Neural cell (in vitro differentiated cells): ENCODE measurements around the gene INAFM1. TPM values are rescaled to one million over a fixed set of nuclear protein-coding genes. Genes with fewer than 3 reads are reported as not detected.

ENCODE experiments used
- H2AFZ ChIP-seq: fragments of 200-600, 300-800 bp; sonication (generic), shearing (Covaris generic); 2 replicates; pipeline ENCODE4 v1.6.0; 2014; ENCODE audit warnings: low read depth, mild to moderate bottlenecking, antibody characterized with exemption, low read length, moderate library complexity
- H3F3A ChIP-seq: fragments of 200-600 bp; shearing (Covaris generic); 2 replicates; pipeline ENCODE4 v1.6.1; 2016; ENCODE audit warnings: mild to moderate bottlenecking, moderate library complexity, mixed read lengths, antibody characterized with exemption, low read length; ENCODE audit not compliant: insufficient read depth, poor library complexity, severe bottlenecking
- H3K27ac ChIP-seq: fragments of 200-600, 300-800 bp; sonication (generic), shearing (Covaris generic); 2 replicates; pipeline ENCODE4 v1.5.1; 2014; ENCODE audit warnings: mild to moderate bottlenecking, low read length, moderate library complexity
- H3K27me3 ChIP-seq: fragments of 300-800, 200-600 bp; sonication (generic), shearing (Covaris generic); 2 replicates; pipeline ENCODE4 v1.6.0; 2014; ENCODE audit warnings: mild to moderate bottlenecking, low read depth, low read length, moderate library complexity; ENCODE audit not compliant: insufficient read depth
- H3K36me3 ChIP-seq: fragments of 300-800, 200-600 bp; sonication (generic), shearing (Covaris generic); 2 replicates; pipeline ENCODE4 v1.5.1; 2014; ENCODE audit warnings: mild to moderate bottlenecking, antibody characterized with exemption, low read length, moderate library complexity; ENCODE audit not compliant: insufficient read depth
- H3K4me2 ChIP-seq: fragments of 300-800, 200-600 bp; sonication (generic), shearing (Covaris generic); 2 replicates; pipeline ENCODE4 v1.6.0; 2014; ENCODE audit warnings: mild to moderate bottlenecking, low read length
- H3K4me3 ChIP-seq: fragments of 300-800, 200-600 bp; sonication (generic), shearing (Covaris generic); 2 replicates; pipeline ENCODE4 v1.5.1; 2014; ENCODE audit warnings: mild to moderate bottlenecking, low read length, moderate library complexity
- H3K79me2 ChIP-seq: fragments of 200-600 bp; shearing (Covaris generic); replicated peaks from 2 replicates; pipeline ENCODE4 v1.6.0; 2014; ENCODE audit warnings: mild to moderate bottlenecking, low read length, moderate library complexity; ENCODE audit not compliant: insufficient read depth
- H3K9ac ChIP-seq: fragments of 300-800, 200-600 bp; sonication (generic), shearing (Covaris generic); 2 replicates; pipeline ENCODE4 v1.6.1; 2016; ENCODE audit warnings: mild to moderate bottlenecking, low read length, mixed read lengths
- H3K9me2 ChIP-seq: fragments of 200-600 bp; shearing (Covaris generic); 2 replicates; pipeline ENCODE4 v1.6.1; 2016; ENCODE audit warnings: mild to moderate bottlenecking, low read length, mixed read lengths; ENCODE audit not compliant: insufficient read depth
- H3K9me3 ChIP-seq: fragments of 200-600, 300-800 bp; sonication (generic), shearing (Covaris generic); 2 replicates; pipeline ENCODE4 v1.6.1; 2016; ENCODE audit warnings: mild to moderate bottlenecking, mixed run types, low read length, moderate library complexity, mixed read lengths
- H4K20me1 ChIP-seq: fragments of 200-600 bp; shearing (Covaris generic); 2 replicates; pipeline ENCODE4 v1.6.1; 2016; ENCODE audit warnings: mild to moderate bottlenecking, mixed run types; ENCODE audit not compliant: insufficient read depth
- EP300 ChIP-seq: fragments of 450-650 bp; conservative IDR thresholded peaks from 2 replicates; pipeline ENCODE4 v1.6.1; 2014; ENCODE audit warnings: antibody characterized with exemption, mild to moderate bottlenecking, moderate library complexity; ENCODE audit not compliant: poor library complexity, severe bottlenecking
- EZH2 ChIP-seq: fragments of 200-600, 300-800 bp; shearing (Covaris generic), sonication (generic); IDR thresholded peaks from 2 replicates; pipeline ENCODE4 v1.6.1; 2014; ENCODE audit warnings: antibody characterized with exemption, low read length, borderline replicate concordance, mild to moderate bottlenecking; ENCODE audit not compliant: insufficient read depth, poor library complexity, severe bottlenecking
- MXI1 ChIP-seq: fragments of 450-650 bp; conservative IDR thresholded peaks from 2 replicates; pipeline ENCODE4 v1.6.1; 2014; ENCODE audit warnings: antibody characterized with exemption, mild to moderate bottlenecking; ENCODE audit not compliant: poor library complexity, severe bottlenecking
- POLR2AphosphoS5 ChIP-seq: IDR thresholded peaks from 2 replicates; pipeline ENCODE4 v1.6.1; 2012
- RAD21 ChIP-seq: fragments of 450-650 bp; conservative IDR thresholded peaks from 2 replicates; pipeline ENCODE4 v1.6.1; 2014; ENCODE audit warnings: antibody characterized with exemption, mild to moderate bottlenecking, moderate library complexity
- REST ChIP-seq: IDR thresholded peaks from 2 replicates; pipeline ENCODE4 v1.6.1; 2012; ENCODE audit warnings: borderline replicate concordance
- SMC3 ChIP-seq: fragments of 450-650 bp; conservative IDR thresholded peaks from 2 replicates; pipeline ENCODE4 v1.6.1; 2014; ENCODE audit warnings: antibody characterized with exemption, mild to moderate bottlenecking, moderate library complexity; ENCODE audit not compliant: poor library complexity
- TAF1 ChIP-seq: IDR thresholded peaks from 2 replicates; pipeline ENCODE4 v1.6.1; 2012; ENCODE audit warnings: low read depth
- polyA plus RNA-seq: library from polyadenylated mRNA; depleted of rRNA; stranded (reverse); fragments of >200 nt; gene quantifications from 2 replicates; pipeline ENCODE4 v1.2.3, GENCODE V29; 2014
- TF ChIP-seq, protein P1 (sequence below): fragments of 450-650 bp; IDR thresholded peaks from 2 replicates; pipeline ENCODE4 v1.5.1; 2014; ENCODE audit warnings: antibody characterized with exemption, mild to moderate bottlenecking, moderate library complexity; ENCODE audit not compliant: poor library complexity, severe bottlenecking

The INAFM1 gene
- polyA plus RNA-seq, 1 donor from 2014 or later = 11.5 TPM

DNA sequence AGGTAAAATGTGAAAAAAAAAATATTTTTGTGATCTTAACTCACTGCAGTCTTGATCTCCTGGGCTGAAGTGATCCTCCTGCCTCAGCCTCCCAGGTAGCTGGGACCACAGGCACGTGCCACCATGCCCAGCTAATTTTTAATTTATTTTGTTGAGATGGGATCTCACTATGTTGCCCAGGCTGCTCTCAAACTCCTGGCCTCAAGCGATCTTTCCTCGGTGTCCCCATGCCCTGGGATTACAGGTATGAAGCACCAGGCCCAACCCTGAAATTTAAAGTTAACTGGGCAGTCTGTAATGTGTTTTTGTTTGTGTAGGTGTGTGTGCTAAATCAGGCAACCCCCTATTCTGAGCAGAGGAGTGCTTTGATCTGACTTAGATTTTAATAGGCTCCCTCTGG, 31.6 kb downstream of the INAFM1 start:
- H3K4me2 ChIP-seq = no peak overlapping the region
- H3K9me2 ChIP-seq = no peaks in the 10 kb centered on the region
- no peaks in the 10 kb centered on the region for H3K9me3 ChIP-seq
- H3K27ac ChIP-seq = no peak overlapping the region
- no peaks in the 10 kb centered on the region for H3K36me3 ChIP-seq
- H3K9ac ChIP-seq = no peak overlapping the region
- no peaks in the 10 kb centered on the region for H3K79me2 ChIP-seq
- H3K27me3 ChIP-seq = no peaks in the 10 kb centered on the region
- H4K20me1 ChIP-seq = no peaks in the 10 kb centered on the region
- no peak overlapping the region for H3K4me3 ChIP-seq
- TF ChIP-seq TAF1 (no peak), RAD21 (no peak), REST (no peak), SMC3 (no peak), POLR2AphosphoS5 (no peak)
- TF ChIP-seq, protein P1, sequence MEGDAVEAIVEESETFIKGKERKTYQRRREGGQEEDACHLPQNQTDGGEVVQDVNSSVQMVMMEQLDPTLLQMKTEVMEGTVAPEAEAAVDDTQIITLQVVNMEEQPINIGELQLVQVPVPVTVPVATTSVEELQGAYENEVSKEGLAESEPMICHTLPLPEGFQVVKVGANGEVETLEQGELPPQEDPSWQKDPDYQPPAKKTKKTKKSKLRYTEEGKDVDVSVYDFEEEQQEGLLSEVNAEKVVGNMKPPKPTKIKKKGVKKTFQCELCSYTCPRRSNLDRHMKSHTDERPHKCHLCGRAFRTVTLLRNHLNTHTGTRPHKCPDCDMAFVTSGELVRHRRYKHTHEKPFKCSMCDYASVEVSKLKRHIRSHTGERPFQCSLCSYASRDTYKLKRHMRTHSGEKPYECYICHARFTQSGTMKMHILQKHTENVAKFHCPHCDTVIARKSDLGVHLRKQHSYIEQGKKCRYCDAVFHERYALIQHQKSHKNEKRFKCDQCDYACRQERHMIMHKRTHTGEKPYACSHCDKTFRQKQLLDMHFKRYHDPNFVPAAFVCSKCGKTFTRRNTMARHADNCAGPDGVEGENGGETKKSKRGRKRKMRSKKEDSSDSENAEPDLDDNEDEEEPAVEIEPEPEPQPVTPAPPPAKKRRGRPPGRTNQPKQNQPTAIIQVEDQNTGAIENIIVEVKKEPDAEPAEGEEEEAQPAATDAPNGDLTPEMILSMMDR = no peak
- H3F3A ChIP-seq = no peaks in the 10 kb centered on the region
- H2AFZ ChIP-seq = no peak overlapping the region

DNA sequence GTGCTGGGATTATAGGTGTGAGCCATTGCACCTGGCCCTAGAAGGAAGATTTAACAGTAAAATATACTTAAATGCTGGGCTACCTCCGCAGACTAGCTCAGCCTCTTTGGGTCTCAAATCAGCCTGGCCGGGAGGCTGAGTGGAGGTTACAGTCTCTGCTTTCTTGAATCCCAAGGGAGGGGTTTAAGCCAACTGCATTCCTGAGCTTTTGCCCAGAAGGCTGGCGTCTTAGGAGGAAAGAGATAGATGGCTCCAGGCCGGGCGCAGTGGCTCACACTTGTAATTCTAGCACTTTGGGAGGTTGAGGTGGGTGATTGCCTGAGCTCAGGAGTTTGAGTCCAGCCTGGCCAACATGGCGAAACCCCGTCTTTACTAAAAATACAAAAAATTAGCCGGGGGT, 34.4 kb downstream of the INAFM1 start:
- TF ChIP-seq, protein P1 = no peak
- TF ChIP-seq POLR2AphosphoS5 (no peak), RAD21 (no peak), TAF1 (no peak), EP300 (no peak), REST (no peak), MXI1 (no peak), SMC3 (no peak), EZH2 (no peak)
- Histone ChIP-seq H4K20me1 (no peaks in the 10 kb centered on the region), H3K27ac (no peak overlapping the region), H3K4me3 (no peak overlapping the region), H3K9me2 (no peaks in the 10 kb centered on the region), H3K36me3 (no peaks in the 10 kb centered on the region), H3K79me2 (no peaks in the 10 kb centered on the region), H3K9ac (no peak overlapping the region), H3F3A (no peaks in the 10 kb centered on the region), H3K9me3 (no peaks in the 10 kb centered on the region), H3K27me3 (no peaks in the 10 kb centered on the region), H2AFZ (no peak overlapping the region), H3K4me2 (no peak overlapping the region)
